Sciatic nerve (tissue), 2 donors: ENCODE data around the gene HELZ2. TPM values are rescaled to one million over a fixed set of nuclear protein-coding genes. Genes with fewer than 3 reads are reported as not detected.
"Not testable (repeated sequence)": the region's sequence is repeated elsewhere in the genome, so short reads cannot be mapped to it uniquely, and the experiment has no call there.

Experiments
- ATAC-seq: fragments of 200-7000 bp; cut with Tn5 transposase; one replicate; pipeline ENCODE4 v1.9.1; 2020; ENCODE audit warnings: mild to moderate bottlenecking, moderate library complexity
- DNase-seq: peaks from one replicate; pipeline ENCODE4 v3.0.0-alpha.2; 2020; ENCODE audit warnings: low spot score
- intact Hi-C: fragments of 100-400 bp; cut with DNase I; formaldehyde crosslinking; loops from one replicate; pipeline ENCODE4 v1.14.2; 2022
- total RNA-seq: library from RNA; stranded (reverse); fragmentation: NEBNext Ultra II Directional; extraction: Animal tissue kit (Norgen Biotek cat#: 25700); gene quantifications from one replicate; pipeline ENCODE4 v1.2.1, GENCODE V29; 2021
- donor health status: DM: no; HTN: no; CAD: no.
- donor health status: DM: no; HTN: no; CAD: no.

The HELZ2 gene
- 21.4 TPM for total RNA-seq

GRCh38 chr20:63574156-63574828, at the start of gene HELZ2:
TSS of gene HELZ2 (minus strand) at chr20:63574239. CDS start at chr20:63572385, 1,854 bp downstream.
- DNase-seq: peak; percentile 84
- ATAC-seq: peak; percentile 85
- intact Hi-C loops: no loop called here

DNA sequence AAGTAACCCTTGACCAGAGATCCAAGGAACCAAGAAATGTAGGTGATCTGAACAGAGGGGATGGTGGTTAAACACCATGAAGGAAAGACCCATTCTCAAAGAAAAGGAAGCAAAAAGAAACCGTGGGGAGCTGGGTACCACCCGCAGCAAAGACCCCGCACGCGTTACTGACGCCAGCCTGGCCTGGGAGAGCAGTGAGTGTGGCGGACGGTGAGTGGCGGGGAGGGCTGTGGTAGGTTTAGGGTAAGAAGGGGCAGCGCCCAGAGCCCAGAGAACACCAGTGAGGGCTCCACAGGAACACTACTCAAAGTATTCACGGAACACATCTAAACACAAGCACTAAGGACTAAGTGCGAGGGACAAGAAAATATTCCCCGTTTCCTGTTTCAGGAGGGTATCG, 48.7 kb upstream of the HELZ2 start:
- ATAC-seq: no peak
- intact Hi-C loops: no loop called here
- DNase-seq: no peak

DNA sequence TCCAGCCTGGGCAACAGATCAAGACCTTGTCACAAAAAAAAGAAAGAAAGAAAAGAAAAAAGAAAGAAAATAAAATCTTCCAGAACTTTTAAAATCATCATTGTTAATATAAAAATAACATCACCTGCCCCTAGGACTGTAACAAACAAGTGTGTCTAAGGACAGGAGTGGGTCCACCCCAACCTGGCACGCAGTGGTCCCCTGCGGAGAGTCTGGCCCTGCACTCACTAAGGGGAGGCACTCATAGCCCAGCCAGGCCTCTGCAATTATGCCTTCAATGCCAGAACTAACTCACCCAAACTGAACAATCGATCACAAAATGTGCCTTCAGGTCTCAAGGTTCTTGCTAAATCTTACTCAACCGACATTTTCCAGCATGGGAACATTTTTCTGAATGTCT, 48.1 kb upstream of the HELZ2 start:
- intact Hi-C loops: no loop called here
- ATAC-seq: no peak
- DNase-seq: no peak

DNA sequence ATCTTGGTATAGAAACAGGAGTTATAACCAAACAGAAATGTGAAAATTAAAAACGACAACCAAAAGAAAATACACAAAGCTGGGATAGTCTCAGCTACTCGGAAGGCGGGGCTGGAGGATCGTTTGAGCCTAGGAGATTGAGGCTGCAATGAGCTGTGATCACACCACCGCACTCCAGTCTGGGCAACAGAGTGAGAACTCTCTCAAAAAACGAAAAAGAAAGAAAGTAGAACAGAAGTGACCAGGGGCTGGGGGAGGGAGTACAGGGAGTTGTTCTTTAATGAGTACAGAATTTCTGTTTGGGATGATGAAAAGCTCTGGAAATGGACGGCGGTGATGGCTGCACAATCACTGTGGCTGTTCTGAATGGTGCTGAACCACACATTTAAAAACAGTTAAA, 47.0 kb upstream of the HELZ2 start:
- DNase-seq: no peak
- intact Hi-C loops: no loop called here
- no peak for ATAC-seq

DNA sequence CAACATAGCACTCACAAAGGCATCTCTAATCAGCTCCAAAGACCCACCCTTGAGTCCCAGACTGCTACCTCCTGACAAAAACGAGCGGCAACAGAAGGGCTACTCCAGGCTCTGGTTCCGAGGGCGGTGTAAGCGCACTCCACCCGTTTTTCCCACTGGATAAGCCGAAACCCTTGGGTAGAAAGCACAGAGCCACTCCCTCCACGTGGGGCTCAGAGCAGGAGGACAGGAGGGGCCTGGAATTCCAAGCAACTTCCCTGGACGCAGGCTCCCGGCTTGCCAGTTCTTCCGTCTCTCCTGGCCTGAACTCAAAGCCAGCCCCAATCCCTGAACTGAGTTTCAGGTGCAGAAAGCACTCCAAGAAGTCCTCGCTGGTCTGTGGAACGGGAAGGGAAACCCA, 45.5 kb upstream of the HELZ2 start:
- DNase-seq (no peak), ATAC-seq (peak; percentile 7)
- intact Hi-C loops: no loop called here

DNA sequence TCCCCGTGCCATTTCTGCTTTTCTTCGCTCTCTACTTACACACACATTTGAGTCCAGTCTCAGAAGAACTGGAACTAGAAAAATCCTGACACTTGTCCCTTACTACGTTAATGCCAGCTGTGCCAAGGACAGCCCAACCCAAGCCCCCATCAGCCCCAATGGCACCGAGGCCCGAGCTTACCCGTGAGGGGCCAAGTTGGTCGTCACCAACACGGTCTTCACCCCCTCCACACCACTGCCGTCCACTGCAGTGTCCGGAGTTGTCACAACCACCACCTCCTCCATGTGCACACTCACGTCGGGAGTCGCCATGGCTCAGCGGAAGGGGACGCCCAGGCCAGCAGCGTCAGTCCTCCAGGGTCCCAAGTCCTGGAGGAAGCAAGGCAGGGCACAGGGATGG, 45.0 kb upstream of the HELZ2 start:
- no peak for ATAC-seq

GRCh38 chr20:63618291-63618980, 44.4 kb upstream of the HELZ2 start:
- no peak for ATAC-seq
- DNase-seq: no peak
- intact Hi-C loops: no loop called here

More for the DNA sequence above, 45.0 kb upstream of the HELZ2 start:
- intact Hi-C loops: no loop called here
- DNase-seq: no peak

- DNase-seq (no peak), ATAC-seq (no peak)
- intact Hi-C loops: no loop called here
These were observed 43.8 kb upstream of the HELZ2 start for GRCh38 chr20:63617876-63618265.

- no peak for ATAC-seq
- no peak for DNase-seq
- intact Hi-C loops: no loop called here
These were observed 43.2 kb upstream of the HELZ2 start for GRCh38 chr20:63617092-63617875.

DNA sequence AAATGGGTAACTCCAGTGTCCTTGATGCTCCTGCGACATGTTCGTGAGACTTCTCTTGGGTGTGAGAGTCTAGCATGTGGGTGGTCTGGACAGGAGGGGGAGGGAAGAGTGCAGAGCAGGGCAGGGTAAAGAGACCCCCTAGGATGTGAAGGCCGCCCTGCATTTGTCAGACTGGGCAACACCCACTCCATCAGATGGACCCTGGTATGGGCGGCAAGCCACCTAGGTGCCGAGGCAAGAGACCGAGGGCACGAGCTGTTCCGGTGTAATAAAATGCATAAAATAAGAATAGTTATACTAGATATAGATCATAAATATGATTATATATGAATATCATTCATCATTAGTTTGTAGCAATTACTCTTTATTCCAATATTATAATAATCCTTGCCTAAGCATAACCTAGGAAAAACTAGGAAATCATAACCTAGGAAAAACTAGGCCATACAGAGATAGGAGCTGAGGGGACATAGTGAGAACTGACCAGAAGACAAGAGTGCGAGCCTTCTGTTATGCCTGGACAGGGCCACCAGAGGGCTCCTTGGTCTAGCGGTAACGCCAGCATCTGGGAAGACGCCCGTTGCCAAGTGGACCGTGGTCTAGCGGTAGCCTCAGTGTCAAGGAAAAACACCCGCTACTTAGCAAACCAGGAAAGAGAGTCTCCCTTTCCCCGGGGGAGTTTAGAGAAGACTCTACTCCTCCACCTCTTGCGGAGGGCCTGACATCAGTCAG, 40.0 kb upstream of the HELZ2 start:
- ATAC-seq, intact Hi-C loops, DNase-seq: not testable (repeated sequence)

- intact Hi-C loops: no loop called here
- ATAC-seq (no peak), DNase-seq (no peak)
These were observed 38.4 kb upstream of the HELZ2 start for GRCh38 chr20:63612276-63612931.

GRCh38 chr20:63611646-63612045, 37.6 kb upstream of the HELZ2 start:
- intact Hi-C loops: no loop called here
- peak; percentile 28 for ATAC-seq
- DNase-seq: no peak

- ATAC-seq: no peak
- no peak for DNase-seq
- intact Hi-C loops: no loop called here
These were observed 36.8 kb upstream of the HELZ2 start for GRCh38 chr20:63610581-63611435.

GRCh38 chr20:63606686-63607085, 32.6 kb upstream of the HELZ2 start:
- no peak for DNase-seq
- no peak for ATAC-seq
- intact Hi-C loops: no loop called here

DNA sequence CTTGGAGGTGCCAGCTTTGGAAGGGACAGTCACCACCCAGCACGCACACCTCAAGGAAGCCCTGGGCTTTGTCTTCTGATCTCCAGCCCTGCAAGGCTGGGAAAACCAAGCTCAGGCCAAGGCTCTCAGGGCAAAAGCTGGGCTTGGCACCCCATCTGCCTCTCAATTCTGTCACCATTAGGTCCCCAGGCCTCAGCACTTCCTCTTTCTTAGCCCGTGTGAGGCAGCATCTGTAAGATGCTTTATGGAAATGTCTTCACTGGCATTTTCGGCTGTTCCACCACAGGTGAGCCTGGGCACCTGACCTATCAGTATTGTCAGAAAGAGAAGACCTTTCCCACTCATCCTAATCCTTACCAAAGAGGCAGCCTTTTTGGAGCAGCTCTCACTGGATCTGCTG, 28.3 kb upstream of the HELZ2 start:
- intact Hi-C loops: no loop called here
- ATAC-seq (no peak), DNase-seq (no peak)

DNA sequence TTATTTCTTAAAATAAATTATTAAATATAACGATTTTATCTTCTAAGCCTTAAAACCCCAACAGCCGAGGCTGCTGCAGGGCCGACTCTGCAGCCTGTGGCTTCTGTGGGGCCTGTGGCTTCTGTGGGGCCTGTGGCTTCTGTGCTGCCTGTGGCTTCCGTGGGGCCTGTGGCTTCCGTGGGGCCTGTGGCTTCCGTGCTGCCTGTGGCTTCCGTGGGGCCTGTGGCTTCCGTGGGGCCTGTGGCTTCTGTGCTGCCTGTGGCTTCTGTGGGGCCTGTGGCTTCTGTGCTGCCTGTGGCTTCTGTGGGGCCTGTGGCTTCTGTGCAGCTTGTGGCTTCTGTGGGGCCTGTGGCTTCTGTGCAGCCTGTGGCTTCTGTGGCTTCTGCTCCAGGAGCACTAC, 27.6 kb upstream of the HELZ2 start:
- intact Hi-C loops, ATAC-seq: not testable (repeated sequence)

GRCh38 chr20:63599396-63600050, 25.5 kb upstream of the HELZ2 start:
- intact Hi-C loops: no loop called here
- no peak for DNase-seq

More for the DNA sequence above, 27.6 kb upstream of the HELZ2 start:
- not testable (repeated sequence) for DNase-seq

More at GRCh38 chr20:63599396-63600050, 25.5 kb upstream of the HELZ2 start:
- ATAC-seq: no peak
